Measurements from ENCODE around the gene NUDT15.

- TF ChIP-seq, protein P1, sequence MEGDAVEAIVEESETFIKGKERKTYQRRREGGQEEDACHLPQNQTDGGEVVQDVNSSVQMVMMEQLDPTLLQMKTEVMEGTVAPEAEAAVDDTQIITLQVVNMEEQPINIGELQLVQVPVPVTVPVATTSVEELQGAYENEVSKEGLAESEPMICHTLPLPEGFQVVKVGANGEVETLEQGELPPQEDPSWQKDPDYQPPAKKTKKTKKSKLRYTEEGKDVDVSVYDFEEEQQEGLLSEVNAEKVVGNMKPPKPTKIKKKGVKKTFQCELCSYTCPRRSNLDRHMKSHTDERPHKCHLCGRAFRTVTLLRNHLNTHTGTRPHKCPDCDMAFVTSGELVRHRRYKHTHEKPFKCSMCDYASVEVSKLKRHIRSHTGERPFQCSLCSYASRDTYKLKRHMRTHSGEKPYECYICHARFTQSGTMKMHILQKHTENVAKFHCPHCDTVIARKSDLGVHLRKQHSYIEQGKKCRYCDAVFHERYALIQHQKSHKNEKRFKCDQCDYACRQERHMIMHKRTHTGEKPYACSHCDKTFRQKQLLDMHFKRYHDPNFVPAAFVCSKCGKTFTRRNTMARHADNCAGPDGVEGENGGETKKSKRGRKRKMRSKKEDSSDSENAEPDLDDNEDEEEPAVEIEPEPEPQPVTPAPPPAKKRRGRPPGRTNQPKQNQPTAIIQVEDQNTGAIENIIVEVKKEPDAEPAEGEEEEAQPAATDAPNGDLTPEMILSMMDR (IDR thresholded peaks at IDR 0.05; ENCODE audit: insufficient read depth, low read length, poor library complexity, severe bottlenecking) = no peak
- TF ChIP-seq EZH2phosphoT487 (conservative IDR thresholded peaks at IDR 0.05; ENCODE audit: low read length) = no peak
These were observed 1.2 kb downstream of the NUDT15 start for GRCh38 chr13:48038761-48039160.
